ENCODE results near the gene BCR. TPM values are rescaled to one million over a fixed set of nuclear protein-coding genes. Genes with fewer than 3 reads are reported as not detected.

Gene BCR
- total and polyA plus RNA-seq, 2 donors (not counting 1 experiment from before 2014, with no cell fraction given), result 30.2 to 46.4 TPM

DNA sequence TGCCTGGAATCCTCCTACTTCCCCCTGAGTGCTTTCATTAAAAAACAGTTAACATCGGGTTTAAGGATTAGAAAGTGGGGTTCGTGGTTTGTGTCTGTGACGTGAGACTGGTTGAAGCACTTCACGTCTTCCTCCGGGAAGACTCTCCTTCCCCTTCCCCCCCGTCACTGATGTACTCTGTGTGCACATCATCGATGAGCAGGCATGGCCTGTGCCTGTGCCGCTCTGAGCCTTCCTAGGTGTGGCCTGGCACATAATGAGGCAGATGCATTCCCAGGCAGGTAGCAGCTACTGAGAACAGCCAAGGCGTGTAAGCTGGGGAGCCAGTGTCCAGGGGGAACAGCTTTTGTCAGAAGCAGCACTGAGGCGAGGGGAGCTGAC, 93.8 kb downstream of the BCR start:
- H3K79me2 ChIP-seq (ENCODE audit: control insufficient read depth, insufficient read depth, low read length), result peaks cover 5% of the 10 kb centered on the region
- no peak for TF ChIP-seq EZH2 (IDR thresholded peaks at IDR 0.05; ENCODE audit: borderline replicate concordance, insufficient read depth, low read depth, low read length, poor library complexity, severe bottlenecking)
- TF ChIP-seq, protein P1, sequence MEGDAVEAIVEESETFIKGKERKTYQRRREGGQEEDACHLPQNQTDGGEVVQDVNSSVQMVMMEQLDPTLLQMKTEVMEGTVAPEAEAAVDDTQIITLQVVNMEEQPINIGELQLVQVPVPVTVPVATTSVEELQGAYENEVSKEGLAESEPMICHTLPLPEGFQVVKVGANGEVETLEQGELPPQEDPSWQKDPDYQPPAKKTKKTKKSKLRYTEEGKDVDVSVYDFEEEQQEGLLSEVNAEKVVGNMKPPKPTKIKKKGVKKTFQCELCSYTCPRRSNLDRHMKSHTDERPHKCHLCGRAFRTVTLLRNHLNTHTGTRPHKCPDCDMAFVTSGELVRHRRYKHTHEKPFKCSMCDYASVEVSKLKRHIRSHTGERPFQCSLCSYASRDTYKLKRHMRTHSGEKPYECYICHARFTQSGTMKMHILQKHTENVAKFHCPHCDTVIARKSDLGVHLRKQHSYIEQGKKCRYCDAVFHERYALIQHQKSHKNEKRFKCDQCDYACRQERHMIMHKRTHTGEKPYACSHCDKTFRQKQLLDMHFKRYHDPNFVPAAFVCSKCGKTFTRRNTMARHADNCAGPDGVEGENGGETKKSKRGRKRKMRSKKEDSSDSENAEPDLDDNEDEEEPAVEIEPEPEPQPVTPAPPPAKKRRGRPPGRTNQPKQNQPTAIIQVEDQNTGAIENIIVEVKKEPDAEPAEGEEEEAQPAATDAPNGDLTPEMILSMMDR (IDR thresholded peaks at IDR 0.05), result no peak
- H3K27me3 ChIP-seq (replicated peaks in 1 of 4; ENCODE audit: control extremely low read depth in 1 of 4, control insufficient read depth in 3 of 4, insufficient read depth in 4 of 4, low read length in 3 of 4), result no peaks in the 10 kb centered on the region
- 96% methylated on average over 9 of the region's 10 CpGs for WGBS (ENCODE audit: insufficient coverage)
- peaks cover 0 to 30% of the 10 kb centered on the region in 2 experiments for H3K36me3 ChIP-seq (replicated peaks in 1 of 2; ENCODE audit: control extremely low read depth in 1 of 2, control insufficient read depth in 1 of 2, extremely low read depth in 1 of 2, insufficient read depth in 2 of 2, low read length in 1 of 2)
- no peak overlapping the region for H3K4me3 ChIP-seq (ENCODE audit: control extremely low read depth in 1 of 5, extremely low read depth in 1 of 5, insufficient read depth in 1 of 5, low read depth in 2 of 5, low read length in 4 of 5)
- Mint-ChIP-seq H3K4me3 (no peak overlapping the region), H3K4me1 (peaks cover 42% of the 10 kb centered on the region), H3K27ac (no peak overlapping the region), H3K9me3 (ENCODE audit: insufficient read depth) (no peaks in the 10 kb centered on the region), H3K27me3 (no peaks in the 10 kb centered on the region)
- H3K27ac ChIP-seq (ENCODE audit: low read length in 2 of 2), result no peak overlapping the region
- H3K9me3 ChIP-seq (ENCODE audit: control extremely low read depth in 1 of 3, control insufficient read depth in 2 of 3, insufficient read depth in 1 of 3, low read length in 2 of 3), result no peaks in the 10 kb centered on the region
- no peak overlapping the region for H3K4me2 ChIP-seq (replicated peaks; ENCODE audit: low read depth, low read length, poor library complexity, severe bottlenecking)
- H4K20me1 ChIP-seq (ENCODE audit: control insufficient read depth, insufficient read depth, low read length, poor library complexity, severe bottlenecking), result no peaks in the 10 kb centered on the region
- H3K4me1 ChIP-seq (ENCODE audit: control insufficient read depth in 2 of 2, insufficient read depth in 2 of 2, low read length in 2 of 2), result peaks cover 36 to 50% of the 10 kb centered on the region in 2 donors
- ATAC-seq (ENCODE audit: low read depth) (no peak), DNase-seq (no peak)
- POLR2A ChIA-PET, result no interaction called here
- CTCF ChIA-PET, result interaction anchor here (1.5 to 10.8 kb wide), 2 partner anchors 16 to 95 kb away, joined by 4 to 86 read pairs; partner anchors contain the start of gene BCR
- H2AFZ ChIP-seq (ENCODE audit: insufficient read depth, low read depth, low read length, poor library complexity, severe bottlenecking), result no peak overlapping the region
- no peak overlapping the region for H3K9ac ChIP-seq (ENCODE audit: low read length)
- intact Hi-C loops (cut with micrococcal nuclease), result no loop called here

DNA sequence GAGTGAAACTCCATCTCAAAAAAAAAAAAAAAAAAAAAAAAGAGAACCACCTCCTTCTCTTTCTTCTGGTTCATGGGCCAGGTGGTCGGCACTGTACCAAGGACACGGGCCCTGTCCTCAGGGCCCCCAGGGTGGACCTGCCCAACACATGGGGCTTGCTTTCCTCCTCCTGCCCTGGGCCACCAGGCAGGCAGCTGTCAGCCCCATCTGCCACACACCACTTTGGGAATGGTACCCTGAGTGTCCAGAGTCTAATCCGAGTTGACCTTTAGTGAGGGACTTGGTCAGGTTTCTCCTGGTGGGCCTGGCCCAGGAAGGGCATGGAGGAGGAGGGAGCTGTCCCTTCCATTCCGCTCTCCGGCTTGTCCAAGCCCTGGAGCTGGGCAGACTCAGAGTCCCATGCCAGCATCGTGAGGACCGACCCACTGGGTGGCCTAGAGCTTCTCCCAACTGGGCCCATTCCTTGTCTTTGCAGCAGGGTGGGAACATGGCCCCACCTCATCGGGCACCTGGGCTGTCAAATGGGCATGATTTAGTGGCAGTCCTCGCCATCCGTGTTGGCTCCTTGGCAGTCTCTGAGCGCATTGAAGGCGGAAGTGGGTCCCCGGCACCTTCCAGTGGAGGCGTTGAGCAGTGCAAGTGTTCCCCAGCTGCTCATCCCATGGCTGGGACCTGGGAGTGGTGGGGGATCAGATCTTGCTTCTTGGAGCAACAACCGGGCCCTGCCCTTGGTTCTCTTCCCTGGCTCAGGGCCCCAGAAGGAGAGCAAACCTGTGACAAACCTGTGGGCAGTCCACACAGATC, 94.8 kb downstream of the BCR start:
- WGBS (ENCODE audit: insufficient coverage), result 87% methylated on average over 15 of the region's 15 CpGs
- no peak overlapping the region for H3K27ac ChIP-seq (ENCODE audit: low read length in 2 of 2)
- no peak overlapping the region for H2AFZ ChIP-seq (ENCODE audit: insufficient read depth, low read depth, low read length, poor library complexity, severe bottlenecking)
- peaks cover 5% of the 10 kb centered on the region for H3K79me2 ChIP-seq (ENCODE audit: control insufficient read depth, insufficient read depth, low read length)
- no peak overlapping the region for H3K4me3 ChIP-seq (ENCODE audit: control extremely low read depth in 1 of 5, extremely low read depth in 1 of 5, insufficient read depth in 1 of 5, low read depth in 2 of 5, low read length in 4 of 5)
- Mint-ChIP-seq H3K27ac (no peak overlapping the region), H3K4me3 (no peak overlapping the region), H3K27me3 (no peaks in the 10 kb centered on the region), H3K9me3 (ENCODE audit: insufficient read depth) (no peaks in the 10 kb centered on the region), H3K4me1 (peaks cover 32% of the 10 kb centered on the region)
- no peaks in the 10 kb centered on the region for H3K27me3 ChIP-seq (replicated peaks in 1 of 4; ENCODE audit: control extremely low read depth in 1 of 4, control insufficient read depth in 3 of 4, insufficient read depth in 4 of 4, low read length in 3 of 4)
- H3K4me2 ChIP-seq (replicated peaks; ENCODE audit: low read depth, low read length, poor library complexity, severe bottlenecking), result no peak overlapping the region
- H3K9ac ChIP-seq (ENCODE audit: low read length), result no peak overlapping the region
- no peaks in the 10 kb centered on the region for H3K9me3 ChIP-seq (ENCODE audit: control extremely low read depth in 1 of 3, control insufficient read depth in 2 of 3, insufficient read depth in 1 of 3, low read length in 2 of 3)
- intact Hi-C loops (cut with micrococcal nuclease), result no loop called here
- peaks cover 27 to 41% of the 10 kb centered on the region in 2 donors for H3K4me1 ChIP-seq (ENCODE audit: control insufficient read depth in 2 of 2, insufficient read depth in 2 of 2, low read length in 2 of 2)
- no peak for ATAC-seq (ENCODE audit: low read depth)
- TF ChIP-seq, protein P1 (IDR thresholded peaks at IDR 0.05), result no peak
- TF ChIP-seq EZH2 (IDR thresholded peaks at IDR 0.05; ENCODE audit: borderline replicate concordance, insufficient read depth, low read depth, low read length, poor library complexity, severe bottlenecking), result no peak
- POLR2A ChIA-PET, result no interaction called here
- CTCF ChIA-PET, result interaction anchor here (1.5 to 10.8 kb wide), 2 partner anchors 15 to 96 kb away, joined by 4 to 86 read pairs; partner anchors contain the start of gene BCR
- peaks cover 0 to 32% of the 10 kb centered on the region in 2 experiments for H3K36me3 ChIP-seq (replicated peaks in 1 of 2; ENCODE audit: control extremely low read depth in 1 of 2, control insufficient read depth in 1 of 2, extremely low read depth in 1 of 2, insufficient read depth in 2 of 2, low read length in 1 of 2)
- no peaks in the 10 kb centered on the region for H4K20me1 ChIP-seq (ENCODE audit: control insufficient read depth, insufficient read depth, low read length, poor library complexity, severe bottlenecking)
- DNase-seq, result no peak

Measured in B cell (primary cell).